Endothelial cell of umbilical vein (primary cell): ENCODE results near the gene ATXN10. TPM values are rescaled to one million over a fixed set of nuclear protein-coding genes. Genes with fewer than 3 reads are reported as not detected.

Experiments used
- BruUV-seq: library from RNA; stranded (reverse); fragments of 400-500 nt; replicated peaks from 2 replicates; lab custom pipeline; 2021; lab: Mats Ljungman, UMichigan
- CTCF ChIA-PET: fragments of 300-600, 350-600 bp; sonication (Branson Sonifier 250); formaldehyde crosslinking; loops from one replicate; lab custom pipeline; 2021; ENCODE audit warnings: antibody characterized with exemption, inconsistent platforms; lab: Charles Lee
- POLR2A ChIA-PET: fragments of 300-600, 350-600 bp; sonication (Branson Sonifier 250); formaldehyde crosslinking; loops from one replicate; lab custom pipeline; 2021; ENCODE audit warnings: antibody characterized with exemption, inconsistent platforms; lab: Charles Lee
- DNase-seq: peaks from one replicate; pipeline ENCODE4 v3.0.0-alpha.2; 2011; ENCODE audit warnings: low read depth, low spot score
- FAIRE-seq: peaks from 2 replicates; lab custom pipeline; 2011; peaks lifted over from hg19 to GRCh38; lab: Jason Lieb, UNC
- H2AFZ ChIP-seq: 2 replicates; pipeline ENCODE4 v1.6.0; 2012; ENCODE audit warnings: low read depth, low read length, control low read depth, inconsistent platforms
- H3K27ac ChIP-seq: 2 replicates; pipeline ENCODE4 v1.5.1; 2011; ENCODE audit warnings: low read depth, mild to moderate bottlenecking, control low read depth, low read length, moderate library complexity; ENCODE audit not compliant: insufficient read depth
- H3K27me3 ChIP-seq, 2 experiments: 2 replicates each; pipeline versions ENCODE4 v1.6.0 to v1.6.1; 2011; ENCODE audit warnings: low read length in 2 of 2, mixed read lengths in 1 of 2; ENCODE audit not compliant: control insufficient read depth in 2 of 2, insufficient read depth in 2 of 2
- H3K36me3 ChIP-seq, 2 experiments: 2 replicates in 1 of 2; 3 replicates in 1 of 2; pipeline ENCODE4 v1.5.1; 2011; ENCODE audit warnings: low read length in 2 of 2, mild to moderate bottlenecking in 1 of 2, moderate library complexity in 1 of 2; ENCODE audit not compliant: control insufficient read depth in 2 of 2, insufficient read depth in 2 of 2; ENCODE audit errors: extremely low read depth in 1 of 2
- H3K4me1 ChIP-seq: 3 replicates; pipeline ENCODE4 v1.5.1; 2011; ENCODE audit warnings: mild to moderate bottlenecking, low read length; ENCODE audit not compliant: control insufficient read depth, insufficient read depth; ENCODE audit errors: extremely low read depth
- H3K4me2 ChIP-seq: 2 replicates; pipeline ENCODE4 v1.6.1; 2011; ENCODE audit warnings: low read length, control low read depth, mixed read lengths; ENCODE audit not compliant: insufficient read depth
- H3K4me3 ChIP-seq, 3 experiments: fragments of 200-600 bp in 1 of 3; sonication (generic), shearing (Covaris generic) in 1 of 3; replicated peaks in 1 of 3; 2 replicates each; pipeline ENCODE4 v1.5.1; 2011 to 2016; ENCODE audit warnings: control low read depth in 3 of 3, low read length in 3 of 3, mild to moderate bottlenecking in 2 of 3, inconsistent platforms in 1 of 3, low read depth in 1 of 3, moderate library complexity in 1 of 3; ENCODE audit not compliant: insufficient read depth in 1 of 3
- H3K79me2 ChIP-seq: 2 replicates; pipeline ENCODE4 v1.6.0; 2012; ENCODE audit warnings: low read length, inconsistent platforms; ENCODE audit not compliant: control insufficient read depth, insufficient read depth
- H3K9ac ChIP-seq: replicated peaks from 2 replicates; pipeline ENCODE3; 2011; ENCODE audit warnings: low read length, control low read depth; ENCODE audit not compliant: insufficient read depth; ENCODE audit errors: extremely low read depth
- H3K9me1 ChIP-seq: replicated peaks from 3 replicates; pipeline ENCODE4 v1.6.0; 2011; ENCODE audit warnings: mild to moderate bottlenecking, low read length; ENCODE audit not compliant: control insufficient read depth, insufficient read depth; ENCODE audit errors: extremely low read depth
- H3K9me3 ChIP-seq: replicated peaks from 2 replicates; pipeline ENCODE4 v1.5.1; 2012; ENCODE audit warnings: low read length, inconsistent platforms; ENCODE audit not compliant: control insufficient read depth, insufficient read depth
- H4K20me1 ChIP-seq: replicated peaks from 2 replicates; pipeline ENCODE3; 2011; ENCODE audit warnings: mild to moderate bottlenecking, low read length; ENCODE audit not compliant: control insufficient read depth, insufficient read depth; ENCODE audit errors: extremely low read depth
- EZH2 ChIP-seq: IDR thresholded peaks from 2 replicates; pipeline ENCODE4 v1.6.1; 2012; ENCODE audit warnings: borderline replicate concordance, low read depth, mild to moderate bottlenecking, moderate library complexity, low read length, inconsistent platforms; ENCODE audit not compliant: severe bottlenecking
- FOS ChIP-seq: IDR thresholded peaks from 2 replicates; pipeline ENCODE4 v1.6.1; 2011; ENCODE audit warnings: mild to moderate bottlenecking, low read length, moderate library complexity, borderline replicate concordance; ENCODE audit not compliant: insufficient read depth
- GATA2 ChIP-seq: IDR thresholded peaks from 2 replicates; pipeline ENCODE4 v1.7.0; 2011; ENCODE audit warnings: low read depth, mild to moderate bottlenecking, moderate library complexity, mixed read lengths, low read length; ENCODE audit not compliant: insufficient read length, insufficient read depth
- JUN ChIP-seq: IDR thresholded peaks from 2 replicates; pipeline ENCODE4 v1.6.1; 2011; ENCODE audit warnings: borderline replicate concordance, low read depth; ENCODE audit not compliant: insufficient read length, insufficient read depth
- MYC ChIP-seq: IDR thresholded peaks from one replicate; pipeline ENCODE4 v1.6.1; 2011; ENCODE audit warnings: mild to moderate bottlenecking, low read depth, low read length
- POLR2AphosphoS5 ChIP-seq: IDR thresholded peaks from 2 replicates; pipeline ENCODE4 v1.6.1; 2012; ENCODE audit warnings: low read depth, mild to moderate bottlenecking, control low read depth, low read length, moderate library complexity; ENCODE audit not compliant: insufficient read depth
- dilution Hi-C: fragments of 300-500 bp; cut with MboI; formaldehyde crosslinking; loops from one replicate; pipeline ENCODE4 v1.15.0; 2019; ENCODE audit warnings: low sequenced_read_pairs; ENCODE audit not compliant: extremely low pct_ligation_motif_present
- intact Hi-C: fragments of 100-400 bp; cut with micrococcal nuclease; formaldehyde crosslinking; loops from one replicate; pipeline ENCODE4 v1.10.0; 2022
- polyA plus RNA-seq, 4 experiments: library from polyadenylated mRNA; depleted of rRNA in 3 of 4; stranded (reverse) in 3 of 4; unstranded in 1 of 4; fragments of >200 nt; gene quantifications; 2 replicates each; pipeline versions ENCODE4 v1.2.1 to v1.2.3, GENCODE V29; 2011 to 2012; ENCODE audit warnings: missing spikeins in 1 of 4
- total RNA-seq: library from RNA; stranded (reverse); gene quantifications from 2 replicates; pipeline ENCODE4 v1.2.3, GENCODE V29; 2021
- TF ChIP-seq, protein P1 (sequence below): IDR thresholded peaks from 2 replicates; pipeline ENCODE4 v1.6.1; 2011; ENCODE audit not compliant: insufficient read depth, insufficient read length
- TF ChIP-seq, protein P2 (sequence below), 2 donors: IDR thresholded peaks; 1 replicate in 1 of 2; 2 replicates in 1 of 2; pipeline ENCODE4 v1.5.1; 2011; ENCODE audit warnings: low read length in 2 of 2, mild to moderate bottlenecking in 2 of 2, moderate library complexity in 2 of 2, control low read depth in 1 of 2, inconsistent platforms in 1 of 2, low read depth in 1 of 2; ENCODE audit not compliant: insufficient read depth in 1 of 2; ENCODE audit errors: extremely low read depth in 1 of 2

The ATXN10 gene
- total and polyA plus RNA-seq, 2 donors (not counting 3 experiments of a cell fraction or from before 2014, with no cell fraction given), result 73.2 to 91.9 TPM

DNA sequence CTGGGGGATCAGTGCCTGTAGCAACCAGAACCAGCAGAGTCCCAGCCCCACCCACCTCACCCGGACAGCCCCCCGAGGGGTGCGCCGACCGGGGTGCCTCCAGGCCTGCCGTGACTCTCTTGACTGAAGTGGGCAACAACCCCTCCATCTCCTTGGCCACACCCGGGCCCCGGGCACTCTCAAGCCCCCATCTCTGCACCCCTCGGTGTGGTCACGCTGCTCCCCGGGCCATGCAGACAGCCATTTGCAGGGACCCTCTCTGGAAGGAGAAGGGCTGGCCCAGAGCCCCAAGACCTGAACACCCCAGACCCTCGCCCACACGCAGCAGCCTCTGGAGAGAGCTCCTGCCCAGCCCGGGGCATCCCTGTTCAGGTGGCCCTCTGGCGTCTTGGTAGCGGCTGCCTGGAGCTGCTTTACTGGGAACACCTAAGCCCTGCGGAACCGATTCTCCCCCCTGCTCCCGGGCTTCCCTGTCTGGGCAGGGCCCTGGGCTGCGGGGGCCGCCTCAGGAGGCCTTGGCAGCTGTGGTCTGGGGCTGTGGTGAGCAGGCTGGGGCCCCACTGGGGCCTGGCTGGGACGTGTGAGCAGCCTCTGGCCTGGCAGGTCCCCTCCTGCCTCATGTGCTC lies 220.5 kb downstream of the ATXN10 start:
- Histone ChIP-seq H3K27ac (no peak overlapping the region), H3K4me3 (no peak overlapping the region), H3K4me2 (no peak overlapping the region), H3K4me1 (no peaks in the 10 kb centered on the region), H2AFZ (no peak overlapping the region), H3K9me1 (no peaks in the 10 kb centered on the region), H3K9ac (no peak overlapping the region), H4K20me1 (no peaks in the 10 kb centered on the region), H3K27me3 (peaks cover 0 to 5% of the 10 kb centered on the region in 2 experiments), H3K79me2 (no peaks in the 10 kb centered on the region), H3K9me3 (no peaks in the 10 kb centered on the region), H3K36me3 (no peaks in the 10 kb centered on the region)
- DNase-seq (no peak), FAIRE-seq (no peak)
- CTCF ChIA-PET, result no interaction called here
- POLR2A ChIA-PET, result no interaction called here
- intact Hi-C loops (no loop called here), dilution Hi-C loops (no loop called here)
- TF ChIP-seq, protein P1, sequence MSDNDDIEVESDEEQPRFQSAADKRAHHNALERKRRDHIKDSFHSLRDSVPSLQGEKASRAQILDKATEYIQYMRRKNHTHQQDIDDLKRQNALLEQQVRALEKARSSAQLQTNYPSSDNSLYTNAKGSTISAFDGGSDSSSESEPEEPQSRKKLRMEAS, result no peak
- TF ChIP-seq GATA2 (no peak), JUN (no peak), FOS (no peak), EZH2 (no peak), MYC (no peak), POLR2AphosphoS5 (no peak)
- TF ChIP-seq, protein P2, sequence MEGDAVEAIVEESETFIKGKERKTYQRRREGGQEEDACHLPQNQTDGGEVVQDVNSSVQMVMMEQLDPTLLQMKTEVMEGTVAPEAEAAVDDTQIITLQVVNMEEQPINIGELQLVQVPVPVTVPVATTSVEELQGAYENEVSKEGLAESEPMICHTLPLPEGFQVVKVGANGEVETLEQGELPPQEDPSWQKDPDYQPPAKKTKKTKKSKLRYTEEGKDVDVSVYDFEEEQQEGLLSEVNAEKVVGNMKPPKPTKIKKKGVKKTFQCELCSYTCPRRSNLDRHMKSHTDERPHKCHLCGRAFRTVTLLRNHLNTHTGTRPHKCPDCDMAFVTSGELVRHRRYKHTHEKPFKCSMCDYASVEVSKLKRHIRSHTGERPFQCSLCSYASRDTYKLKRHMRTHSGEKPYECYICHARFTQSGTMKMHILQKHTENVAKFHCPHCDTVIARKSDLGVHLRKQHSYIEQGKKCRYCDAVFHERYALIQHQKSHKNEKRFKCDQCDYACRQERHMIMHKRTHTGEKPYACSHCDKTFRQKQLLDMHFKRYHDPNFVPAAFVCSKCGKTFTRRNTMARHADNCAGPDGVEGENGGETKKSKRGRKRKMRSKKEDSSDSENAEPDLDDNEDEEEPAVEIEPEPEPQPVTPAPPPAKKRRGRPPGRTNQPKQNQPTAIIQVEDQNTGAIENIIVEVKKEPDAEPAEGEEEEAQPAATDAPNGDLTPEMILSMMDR (IDR thresholded peaks at IDR 0.05; ENCODE audit: extremely low read depth in 1 of 2, insufficient read depth in 1 of 2, low read depth in 1 of 2, low read length in 2 of 2), result no peak
- BruUV-seq, result no TSS peak
